ENCODE results near the gene C13orf46. TPM values are rescaled to one million over a fixed set of nuclear protein-coding genes. Genes with fewer than 3 reads are reported as not detected.
"Not testable (repeated sequence)": the region's sequence is repeated elsewhere in the genome, so short reads cannot be mapped to it uniquely, and the experiment has no call there.

C13orf46 gene
- polyA plus RNA-seq, 1 donor = 0.10 TPM

DNA sequence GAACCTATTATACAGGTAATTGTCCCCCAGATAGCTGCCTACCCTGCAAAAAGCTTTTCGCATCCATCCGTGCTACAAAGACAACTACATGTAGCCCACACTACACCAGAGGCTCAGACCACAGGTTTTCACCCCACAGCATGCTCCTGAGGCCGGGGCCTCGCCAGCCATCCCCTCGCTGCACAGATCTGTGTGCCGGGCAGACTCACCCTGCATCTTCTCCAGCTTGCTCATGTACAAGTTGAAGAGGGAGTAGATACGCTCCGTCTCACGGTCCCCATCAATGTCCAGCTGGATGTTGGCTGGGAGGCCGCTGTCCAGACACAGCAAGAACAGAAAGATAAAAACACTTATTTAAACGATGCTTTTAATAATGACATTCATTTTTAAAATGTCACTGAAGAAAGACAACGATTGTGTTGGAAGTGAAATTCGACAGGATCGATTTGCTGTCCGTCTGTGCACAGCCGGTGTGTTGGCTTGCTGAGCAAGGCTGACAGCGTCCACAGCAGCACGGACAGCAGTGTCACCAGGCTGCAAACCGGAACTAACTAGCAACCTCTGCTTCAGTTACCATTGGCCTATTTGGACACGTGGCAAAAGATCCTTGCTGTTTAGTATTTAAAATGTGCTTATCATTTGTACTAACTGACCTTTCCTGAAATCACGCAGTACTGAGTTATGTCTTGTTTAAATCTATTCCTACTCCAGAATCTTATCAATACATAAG is 18.6 kb upstream of the C13orf46 start:
- DNase-seq = no peak

DNA sequence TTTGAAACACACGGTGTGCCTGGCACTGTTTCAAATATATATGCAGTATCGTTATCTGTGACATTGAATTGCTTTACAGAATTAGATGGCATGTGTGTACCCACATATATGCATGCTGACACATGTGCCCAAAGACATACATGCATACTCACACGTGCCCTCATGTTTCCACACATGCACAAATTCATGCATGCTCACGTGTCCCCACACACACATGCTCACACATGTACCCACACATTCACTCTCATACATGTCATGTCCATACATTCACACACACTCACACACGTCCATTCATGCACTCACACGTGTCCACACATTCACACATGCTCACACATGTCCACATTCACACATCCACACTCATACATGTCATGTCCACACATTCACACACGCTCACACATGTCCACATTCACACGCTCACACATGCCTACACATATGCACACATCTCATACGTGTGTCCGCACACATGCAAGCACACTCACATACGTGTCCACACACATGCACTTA is 17.9 kb upstream of the C13orf46 start:
- no peak for DNase-seq

DNA sequence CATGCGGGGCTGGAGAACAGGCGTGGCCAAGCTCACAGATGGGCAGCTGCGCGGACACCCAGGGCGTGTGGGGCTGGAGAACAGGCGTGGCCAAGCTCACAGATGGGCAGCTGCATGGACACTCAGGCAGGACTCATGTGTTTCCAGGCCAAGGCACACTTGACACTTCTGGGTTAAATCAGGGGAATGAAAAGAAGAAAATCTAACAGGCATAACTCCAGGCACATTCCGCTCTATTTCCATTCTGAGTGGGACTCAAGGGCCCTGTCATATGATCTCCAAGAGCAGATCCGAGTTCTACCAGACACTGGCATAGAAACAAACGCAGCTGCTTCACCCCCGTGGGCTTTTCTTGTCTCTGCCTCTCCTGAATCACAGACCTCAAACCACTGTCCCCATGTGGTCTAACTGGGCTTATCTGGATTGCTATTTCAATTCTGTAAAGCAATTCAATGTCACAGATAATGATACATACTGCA is 17.4 kb upstream of the C13orf46 start:
- DNase-seq = no peak

DNA sequence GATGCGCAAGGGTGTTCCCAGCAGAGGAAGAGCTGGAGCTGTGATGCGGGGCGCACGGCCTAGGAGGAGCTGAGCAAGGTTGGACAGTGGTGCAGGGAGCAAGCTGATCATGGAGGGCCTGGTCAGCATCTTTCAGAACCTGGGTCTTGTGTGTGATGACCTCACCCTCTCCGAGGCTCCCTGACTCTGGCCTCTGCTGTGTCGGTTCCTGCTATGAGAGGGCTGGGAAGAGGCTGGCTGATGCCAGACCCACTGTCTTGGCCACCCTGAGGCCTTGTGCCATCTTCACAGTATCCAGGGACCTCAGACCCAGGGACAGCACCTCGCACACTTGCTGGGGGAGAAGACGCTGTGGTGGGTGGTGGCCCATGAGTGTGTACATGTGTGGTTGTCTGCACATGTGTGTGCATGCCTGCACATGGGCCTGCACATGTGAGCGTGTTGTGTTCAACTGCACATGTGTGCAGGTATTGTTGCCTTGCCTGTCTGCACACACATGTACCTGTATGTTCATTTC is 16.5 kb upstream of the C13orf46 start:
- DNase-seq = no peak

DNA sequence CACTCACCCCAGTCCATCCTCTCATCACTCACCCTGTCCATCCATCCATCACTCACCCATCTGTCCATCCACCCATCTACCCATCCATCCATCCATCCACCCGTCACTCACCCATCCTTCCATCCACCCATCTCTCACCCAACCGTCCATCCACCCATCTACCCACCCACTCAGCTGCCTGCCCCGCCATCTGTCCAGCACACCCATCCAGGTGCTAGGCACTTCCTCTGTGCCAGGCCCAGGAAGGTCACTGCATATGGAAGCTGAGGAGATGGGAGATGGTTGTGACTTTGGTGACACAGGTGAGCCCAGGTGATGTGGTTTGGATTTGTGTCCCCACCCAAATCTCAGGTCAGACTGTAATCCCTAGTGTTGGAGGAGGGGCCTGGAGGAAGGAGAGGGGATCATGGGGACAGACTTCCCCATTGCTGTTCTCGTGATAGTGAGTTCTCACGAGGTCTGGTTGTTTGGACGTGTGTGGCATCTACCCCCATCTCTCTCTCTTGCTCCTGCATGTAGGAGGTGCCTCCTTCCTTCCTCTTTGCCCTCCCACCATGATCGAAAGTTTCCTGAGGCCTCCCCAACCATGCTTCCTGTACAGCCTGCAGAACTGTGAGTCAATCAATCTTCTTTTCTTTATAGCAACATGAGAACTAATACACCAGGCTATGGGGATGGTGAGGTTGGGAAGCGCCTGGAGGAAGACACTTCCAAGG is 15.9 kb upstream of the C13orf46 start:
- DNase-seq = no peak

DNA sequence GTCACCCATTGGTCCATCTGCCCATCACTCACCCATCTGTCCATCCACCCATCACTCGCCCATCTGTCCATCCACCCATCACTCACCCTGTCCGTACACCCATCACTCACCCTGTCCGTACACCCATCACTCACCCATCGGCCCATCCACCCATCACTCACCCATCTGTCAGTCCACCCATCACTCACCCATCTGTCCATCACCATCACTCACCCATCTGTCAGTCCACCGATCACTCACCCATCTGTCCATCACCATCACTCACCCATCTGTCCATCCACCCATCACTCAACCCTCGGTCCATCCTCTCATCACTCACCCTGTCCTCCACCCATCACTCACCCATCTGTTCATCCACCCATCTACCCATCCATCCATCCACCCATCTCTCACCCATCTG is 15.0 kb upstream of the C13orf46 start:
- not testable (repeated sequence) for DNase-seq

DNA sequence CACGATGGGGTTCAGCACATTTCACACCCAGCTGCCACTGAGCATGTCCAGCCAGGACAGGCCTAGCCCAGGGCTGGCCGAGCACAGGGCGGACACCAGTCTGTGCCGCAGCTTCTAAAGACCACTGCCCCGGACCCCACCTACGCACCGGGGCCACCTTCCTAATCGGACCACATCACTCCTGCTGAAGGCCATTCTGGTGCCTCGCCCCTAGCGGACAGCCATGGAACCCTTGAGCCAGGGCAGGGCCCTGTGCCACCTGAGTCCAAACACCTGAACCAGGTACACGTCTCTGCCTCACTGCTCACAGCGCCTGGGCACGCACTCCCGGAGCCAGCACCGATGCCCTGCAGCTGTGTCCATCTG is 8.4 kb upstream of the C13orf46 start:
- DNase-seq = no peak

DNA sequence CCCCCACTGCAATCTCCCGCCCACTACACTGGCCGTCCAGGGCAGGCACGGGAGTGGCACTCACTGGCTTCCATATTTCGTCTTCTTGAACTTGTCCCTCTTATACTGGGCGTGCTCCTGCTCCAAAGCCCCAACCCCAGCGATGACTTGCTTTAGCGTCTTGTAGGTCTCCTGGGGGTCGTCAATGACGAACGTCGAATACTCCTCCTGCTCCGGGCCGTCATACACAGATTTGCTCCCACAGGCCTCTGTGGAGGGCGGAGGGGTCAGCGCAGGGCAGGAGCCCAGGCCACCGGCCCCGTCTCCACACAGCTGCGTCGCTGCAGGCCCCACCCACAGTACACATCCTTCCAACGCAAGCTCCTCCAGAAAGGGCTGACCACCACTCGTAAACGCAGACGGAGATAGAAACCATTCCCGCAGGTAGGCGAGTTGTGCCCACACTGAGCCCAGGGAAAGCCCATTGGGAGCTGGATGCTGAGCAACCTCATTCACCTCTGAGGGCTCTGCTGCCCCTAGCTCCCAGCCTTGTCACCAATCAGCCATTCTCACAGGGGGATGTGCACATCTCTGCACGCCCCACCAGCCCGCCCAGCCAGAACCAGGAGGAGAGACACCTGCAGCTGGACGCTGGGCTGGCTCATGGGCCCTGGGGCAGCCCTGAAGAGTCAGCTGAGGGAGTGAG is 7.9 kb upstream of the C13orf46 start:
- no peak for DNase-seq

DNA sequence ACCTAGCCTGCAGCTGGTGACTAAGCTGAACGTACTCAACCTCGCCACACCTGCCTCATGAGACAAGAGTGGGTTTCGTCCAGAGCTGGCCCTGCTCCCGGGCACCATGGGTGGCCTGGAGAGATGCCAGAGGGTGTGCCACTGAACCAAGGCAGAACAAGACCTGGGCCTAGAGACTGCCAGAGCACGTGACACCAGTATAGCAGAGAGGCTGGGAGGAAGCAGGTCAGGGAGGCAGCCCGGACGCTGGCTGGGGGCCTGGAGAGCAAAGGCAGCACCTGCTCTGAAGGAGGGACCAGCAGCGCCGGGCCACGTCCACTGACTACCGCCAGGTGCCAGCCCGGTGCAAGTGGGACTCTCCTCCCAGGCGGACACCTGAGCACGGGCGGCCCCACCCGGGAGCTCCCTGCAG is 7.3 kb upstream of the C13orf46 start:
- no peak for DNase-seq

DNA sequence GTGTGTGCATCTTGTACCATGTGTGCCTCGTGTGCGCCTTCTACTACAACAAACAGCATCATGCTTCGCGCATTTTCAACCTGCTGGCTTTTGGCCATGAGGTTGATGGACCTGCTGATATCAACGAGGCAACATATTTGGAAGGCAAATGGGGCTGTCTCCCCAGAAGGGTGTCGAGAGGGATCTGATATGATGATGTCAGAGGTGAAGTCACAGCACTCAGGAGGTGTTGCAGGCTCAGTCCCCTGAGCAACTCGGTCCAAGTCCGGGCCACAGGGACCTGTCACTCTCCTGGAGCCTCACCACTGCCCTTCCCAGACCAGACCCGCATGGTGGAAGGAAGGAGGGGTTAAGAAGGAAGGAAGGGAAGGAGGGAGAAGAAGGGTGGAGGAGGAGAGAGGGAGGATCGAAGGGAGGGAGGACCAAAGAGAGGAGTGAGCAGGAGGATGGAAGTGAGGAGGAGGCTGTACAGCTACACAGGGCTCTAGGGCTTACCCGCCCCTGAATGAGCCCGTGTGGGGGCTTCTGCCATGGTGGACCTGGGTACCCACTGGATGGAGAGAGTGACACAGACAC is 6.7 kb upstream of the C13orf46 start:
- no peak for DNase-seq

DNA sequence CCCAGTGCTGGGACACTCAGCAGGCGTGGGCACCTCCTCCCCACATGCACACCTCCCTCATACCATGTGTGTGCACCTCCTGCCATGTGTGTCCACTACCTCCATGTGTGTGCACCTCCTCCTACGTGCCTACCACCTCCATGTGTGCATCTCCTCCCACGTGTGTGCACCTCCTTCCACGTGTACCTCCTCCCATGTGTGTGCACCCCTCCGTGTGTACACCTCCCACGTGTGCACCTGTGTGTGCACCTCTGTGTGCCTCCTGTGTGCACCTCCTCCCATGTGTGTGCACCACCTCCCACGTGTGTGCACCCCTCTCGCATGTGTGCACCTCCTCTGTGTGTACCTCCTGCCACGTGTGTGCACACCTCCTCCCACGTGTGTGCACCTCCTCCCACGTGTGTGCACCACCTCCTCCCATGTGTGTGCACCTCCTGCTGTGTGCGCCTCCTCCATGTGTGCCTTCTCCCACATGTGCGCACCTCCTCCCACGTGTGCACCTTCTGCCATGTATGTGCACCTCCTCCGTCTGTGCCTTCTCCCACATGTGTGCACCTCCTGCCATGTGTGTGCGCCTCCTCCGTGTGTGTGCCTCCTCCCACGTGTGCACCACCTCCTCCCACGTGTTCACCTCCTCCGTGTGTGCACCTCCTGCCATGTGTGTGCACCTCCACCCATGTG is 6.1 kb upstream of the C13orf46 start:
- DNase-seq = no peak

DNA sequence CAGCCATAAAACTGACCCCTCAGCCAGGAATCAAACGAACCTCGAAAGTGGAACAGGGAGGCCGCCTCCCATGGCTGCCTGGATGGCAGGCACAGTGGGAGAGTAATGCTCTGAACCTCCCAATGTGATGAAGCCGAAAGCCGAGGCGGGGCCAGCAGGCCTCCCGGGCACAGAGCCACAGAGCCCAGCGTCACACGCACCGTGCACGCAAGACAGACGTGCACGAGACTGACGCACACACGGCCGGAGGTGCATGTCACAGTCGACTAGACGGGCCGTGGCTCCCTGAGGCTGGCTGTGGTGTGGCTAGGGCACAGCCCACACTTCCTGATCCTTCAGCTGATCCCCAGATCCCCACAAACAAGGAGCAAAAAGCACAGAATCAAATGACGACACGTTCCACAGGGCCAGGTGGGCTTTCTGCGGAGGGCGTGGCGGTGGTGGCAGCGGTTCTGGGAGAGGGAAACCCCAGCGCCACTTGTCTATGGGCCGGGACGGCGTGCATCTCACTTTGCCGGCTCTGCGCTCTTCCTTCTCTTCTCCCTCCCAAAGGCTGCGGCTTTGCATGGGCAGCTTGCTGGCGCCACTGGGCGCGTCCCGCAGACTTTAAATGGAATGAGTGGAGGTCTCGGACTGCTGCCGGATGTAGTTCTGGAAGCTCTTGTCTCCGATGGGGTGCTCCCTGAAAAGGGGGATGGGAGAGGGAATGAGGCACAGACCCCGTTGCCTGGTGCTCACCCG is 5.0 kb upstream of the C13orf46 start:
- DNase-seq = no peak

DNA sequence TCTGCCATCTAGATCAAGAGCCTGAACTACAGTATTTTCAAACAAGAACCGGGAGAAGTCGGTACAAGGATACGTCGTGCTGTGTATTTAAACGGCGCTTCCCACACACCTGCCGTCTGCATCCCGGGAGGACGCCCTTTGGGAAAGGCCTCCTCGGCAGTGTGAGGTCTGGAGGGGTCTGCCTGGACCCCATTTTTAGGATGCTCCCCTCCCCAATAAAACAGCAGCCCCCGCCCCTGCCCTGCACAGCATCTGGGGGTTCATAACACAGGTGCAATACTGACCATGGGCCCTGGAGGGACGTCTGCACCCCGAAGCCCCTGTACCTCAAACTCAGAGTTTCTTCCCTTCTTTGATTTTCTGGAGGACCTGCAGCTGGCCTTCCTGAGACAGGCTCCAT is 4.1 kb upstream of the C13orf46 start:
- no peak for DNase-seq

DNA sequence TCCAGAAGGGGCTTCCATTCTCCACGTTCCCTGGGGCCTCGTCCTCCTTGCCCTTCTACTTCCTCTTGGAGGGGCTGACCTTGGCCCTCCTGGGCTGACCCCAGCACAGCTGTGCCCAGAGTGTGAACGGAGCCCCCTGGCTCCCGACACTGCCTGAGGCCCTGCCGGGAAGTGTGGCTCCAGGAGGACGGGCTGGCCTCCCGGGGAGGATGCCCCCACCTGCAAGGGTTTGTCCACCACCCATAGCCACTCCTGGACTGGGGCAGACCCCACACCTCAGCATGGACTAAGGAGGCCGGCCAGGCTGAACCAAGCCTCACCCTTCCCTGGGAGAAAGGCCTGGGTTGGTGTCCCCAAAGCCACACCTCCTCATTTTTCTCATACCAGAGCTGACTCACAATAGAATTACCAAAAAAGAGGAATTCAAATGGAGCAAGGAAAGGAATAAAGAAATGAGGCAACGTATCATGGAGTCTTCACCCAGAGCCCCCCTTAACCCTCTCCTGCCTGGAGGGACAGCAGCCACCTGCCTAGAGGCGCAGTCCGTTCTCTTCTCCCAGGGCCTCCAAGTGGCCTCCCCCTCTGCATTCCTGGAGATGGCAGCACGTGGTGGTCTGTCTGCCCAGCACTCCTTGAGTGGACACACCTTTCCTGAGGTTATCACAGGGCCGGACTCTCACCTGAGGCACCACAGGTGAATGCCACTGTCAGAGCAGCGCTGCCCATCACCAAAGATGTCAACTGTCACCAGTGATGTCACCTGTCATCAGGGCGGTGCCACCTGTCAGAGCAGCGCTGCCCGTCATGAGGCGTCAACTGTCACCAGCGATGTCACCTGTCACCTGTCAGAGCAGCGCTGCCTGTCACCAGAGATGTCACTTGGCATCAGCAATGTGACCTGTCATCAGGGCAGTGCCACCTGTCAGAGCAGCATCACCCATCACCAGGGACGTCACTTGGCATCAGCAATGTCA is 3.1 kb upstream of the C13orf46 start:
- no peak for DNase-seq

DNA sequence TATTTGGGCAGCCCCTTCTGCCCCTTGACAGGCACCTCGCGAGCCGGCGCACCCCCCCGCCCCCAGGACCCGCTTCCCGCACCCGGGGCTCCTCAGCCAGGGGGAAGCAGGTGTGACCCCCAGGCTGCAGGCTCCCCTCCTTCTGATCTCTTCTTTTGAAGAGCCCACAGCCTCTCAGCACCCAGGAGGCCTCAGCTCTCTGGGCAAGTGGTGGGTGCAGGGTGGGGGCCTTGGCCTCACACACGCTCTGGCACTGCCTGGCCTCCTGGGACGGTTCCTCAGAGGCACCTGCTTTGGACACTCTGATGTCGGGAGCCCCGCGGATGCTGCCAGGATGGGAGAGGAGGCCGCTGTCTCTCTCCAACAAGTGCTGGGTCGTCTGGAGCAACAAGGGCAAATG is 1.5 kb upstream of the C13orf46 start:
- no peak for DNase-seq

DNA sequence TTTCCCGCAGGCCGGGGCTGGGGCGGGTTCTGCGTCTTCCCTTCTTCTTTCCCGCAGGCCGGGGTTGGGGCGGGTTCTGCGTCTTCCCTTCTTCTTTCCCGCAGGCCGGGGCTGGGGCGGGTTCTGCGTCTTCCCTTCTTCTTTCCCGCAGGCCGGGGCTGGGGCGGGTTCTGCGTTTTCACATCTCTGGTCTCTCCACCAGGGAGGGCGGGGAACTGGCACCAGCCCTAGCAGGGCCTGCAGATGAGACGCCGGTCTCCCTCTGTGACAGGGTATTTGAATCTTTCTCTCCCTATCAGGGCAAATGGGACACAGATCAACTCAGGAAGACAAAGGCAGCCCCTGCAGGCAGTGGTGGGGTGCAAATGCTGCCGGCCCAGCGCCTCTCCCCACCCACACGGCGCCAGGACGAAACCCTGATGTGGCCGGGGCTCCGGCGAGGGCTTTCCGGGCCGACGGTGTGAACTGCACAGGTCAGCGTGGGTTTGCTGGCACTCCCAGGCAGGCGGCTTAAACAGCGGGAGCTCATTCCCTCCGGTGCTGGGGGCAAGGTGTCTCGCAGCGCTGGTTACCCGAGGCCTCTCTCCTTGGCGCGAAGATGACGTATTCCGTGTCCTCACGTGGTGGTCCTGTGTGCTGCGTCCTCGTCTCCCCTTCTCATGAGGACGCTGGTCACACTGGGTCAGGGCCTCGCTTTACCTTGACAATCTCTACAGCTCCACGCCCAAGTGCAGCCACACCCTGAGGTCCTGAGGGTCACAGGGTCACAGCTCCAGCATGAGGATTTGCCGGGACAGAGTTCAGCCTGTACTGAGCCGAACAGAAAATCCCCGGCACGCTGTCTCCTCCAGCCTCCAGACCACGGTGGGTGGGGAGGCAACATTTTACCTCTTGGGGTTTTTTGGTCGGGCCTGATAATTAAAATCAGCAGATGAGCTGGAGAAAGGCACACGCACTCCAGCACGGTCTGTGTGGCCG is 717 bp upstream of the C13orf46 start:
- no peak for DNase-seq

DNA sequence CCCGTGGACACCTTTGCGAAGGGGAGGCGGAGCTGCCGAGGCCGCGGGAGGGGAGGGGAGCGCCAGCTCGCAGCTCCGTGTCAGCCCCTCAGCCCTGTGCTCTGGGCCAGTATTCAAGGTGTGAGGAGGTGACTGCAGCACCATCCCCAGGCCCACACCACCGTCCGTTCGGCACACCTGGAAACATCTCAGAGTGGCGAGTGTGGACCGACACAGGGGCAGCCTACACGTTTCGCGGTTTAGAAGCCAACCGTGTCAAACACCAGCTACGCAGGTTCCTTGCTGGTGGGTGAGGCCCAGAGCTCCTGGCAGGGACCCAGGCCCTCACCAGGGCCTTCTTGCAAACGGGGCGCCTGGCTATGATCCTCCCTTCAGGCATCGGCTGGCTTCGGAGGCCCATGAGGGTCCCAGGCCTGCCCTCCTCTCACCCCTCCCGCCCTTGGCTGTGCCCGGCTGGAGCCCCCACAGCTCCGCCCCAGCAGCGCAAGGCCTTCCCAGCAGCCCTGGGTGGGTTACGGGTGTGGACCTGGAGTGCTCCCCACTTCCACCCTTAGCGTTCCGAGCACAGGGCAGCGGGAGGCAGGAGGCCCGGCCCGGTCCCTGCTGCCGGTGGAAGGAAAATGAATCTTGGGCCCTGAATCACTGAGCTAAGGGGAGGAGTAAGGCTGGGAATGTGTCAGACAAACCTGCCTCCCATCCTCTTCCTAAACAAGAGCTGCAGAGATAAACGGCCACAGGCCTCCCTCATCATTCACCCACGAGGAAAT is 1.2 kb downstream of the C13orf46 start:
- DNase-seq = no peak

Data from left kidney (tissue), 2 donors.